ENCODE results near the gene NFATC2. TPM values are rescaled to one million over a fixed set of nuclear protein-coding genes. Genes with fewer than 3 reads are reported as not detected.

Gene NFATC2
- total RNA-seq, 4 donors from 2014 or later = 4.4 to 38.0 (median 13.6) TPM

DNA sequence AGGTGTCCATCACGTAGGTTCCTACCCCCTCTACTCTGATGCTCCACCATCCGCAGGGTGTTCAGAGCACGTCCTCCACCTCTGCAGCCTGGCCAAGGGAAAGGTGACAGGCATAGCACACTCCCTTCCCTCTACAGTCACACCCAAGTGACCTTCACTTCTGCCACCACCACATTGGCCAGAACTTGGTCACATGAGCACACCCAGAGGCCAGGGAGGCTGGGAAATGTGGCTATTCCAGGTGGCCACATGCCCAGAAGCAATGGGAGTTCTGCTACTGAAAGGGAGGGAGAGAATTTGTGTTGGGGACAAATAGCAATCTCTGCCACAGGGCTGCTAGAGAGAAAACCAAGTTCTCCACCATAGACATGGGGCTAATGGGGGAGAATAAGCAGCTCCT lies 180.3 kb downstream of the NFATC2 start:
- H3K36me3 ChIP-seq = no peaks in the 10 kb centered on the region
- H3K4me1 ChIP-seq = no peaks in the 10 kb centered on the region
- no peak for DNase-seq
- H3K27ac ChIP-seq = no peak overlapping the region
- H3K27me3 ChIP-seq = no peaks in the 10 kb centered on the region
- TF ChIP-seq, protein P1, sequence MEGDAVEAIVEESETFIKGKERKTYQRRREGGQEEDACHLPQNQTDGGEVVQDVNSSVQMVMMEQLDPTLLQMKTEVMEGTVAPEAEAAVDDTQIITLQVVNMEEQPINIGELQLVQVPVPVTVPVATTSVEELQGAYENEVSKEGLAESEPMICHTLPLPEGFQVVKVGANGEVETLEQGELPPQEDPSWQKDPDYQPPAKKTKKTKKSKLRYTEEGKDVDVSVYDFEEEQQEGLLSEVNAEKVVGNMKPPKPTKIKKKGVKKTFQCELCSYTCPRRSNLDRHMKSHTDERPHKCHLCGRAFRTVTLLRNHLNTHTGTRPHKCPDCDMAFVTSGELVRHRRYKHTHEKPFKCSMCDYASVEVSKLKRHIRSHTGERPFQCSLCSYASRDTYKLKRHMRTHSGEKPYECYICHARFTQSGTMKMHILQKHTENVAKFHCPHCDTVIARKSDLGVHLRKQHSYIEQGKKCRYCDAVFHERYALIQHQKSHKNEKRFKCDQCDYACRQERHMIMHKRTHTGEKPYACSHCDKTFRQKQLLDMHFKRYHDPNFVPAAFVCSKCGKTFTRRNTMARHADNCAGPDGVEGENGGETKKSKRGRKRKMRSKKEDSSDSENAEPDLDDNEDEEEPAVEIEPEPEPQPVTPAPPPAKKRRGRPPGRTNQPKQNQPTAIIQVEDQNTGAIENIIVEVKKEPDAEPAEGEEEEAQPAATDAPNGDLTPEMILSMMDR (IDR thresholded peaks at IDR 0.05) = no peak
- no peak for TF ChIP-seq POLR2A (IDR thresholded peaks at IDR 0.05)
- no peak overlapping the region for H3K4me3 ChIP-seq
- H3K9me3 ChIP-seq = no peaks in the 10 kb centered on the region

GRCh38 chr20:51361258-51361657 lies 181.3 kb downstream of the NFATC2 start:
- Histone ChIP-seq H3K36me3 (no peaks in the 10 kb centered on the region), H3K4me3 (no peak overlapping the region), H3K27me3 (no peaks in the 10 kb centered on the region), H3K4me1 (no peaks in the 10 kb centered on the region), H3K9me3 (no peaks in the 10 kb centered on the region), H3K27ac (no peak overlapping the region)
- no peak for TF ChIP-seq POLR2A (IDR thresholded peaks at IDR 0.05)
- TF ChIP-seq, protein P1 (IDR thresholded peaks at IDR 0.05) = no peak
- DNase-seq = no peak

- no peak for DNase-seq
- Histone ChIP-seq H3K36me3 (no peaks in the 10 kb centered on the region), H3K27ac (no peak overlapping the region), H3K27me3 (no peaks in the 10 kb centered on the region), H3K9me3 (no peaks in the 10 kb centered on the region), H3K4me1 (no peaks in the 10 kb centered on the region), H3K4me3 (no peak overlapping the region)
- TF ChIP-seq POLR2A (IDR thresholded peaks at IDR 0.05) = no peak
These were observed 181.9 kb downstream of the NFATC2 start for GRCh38 chr20:51360451-51361201.

DNA sequence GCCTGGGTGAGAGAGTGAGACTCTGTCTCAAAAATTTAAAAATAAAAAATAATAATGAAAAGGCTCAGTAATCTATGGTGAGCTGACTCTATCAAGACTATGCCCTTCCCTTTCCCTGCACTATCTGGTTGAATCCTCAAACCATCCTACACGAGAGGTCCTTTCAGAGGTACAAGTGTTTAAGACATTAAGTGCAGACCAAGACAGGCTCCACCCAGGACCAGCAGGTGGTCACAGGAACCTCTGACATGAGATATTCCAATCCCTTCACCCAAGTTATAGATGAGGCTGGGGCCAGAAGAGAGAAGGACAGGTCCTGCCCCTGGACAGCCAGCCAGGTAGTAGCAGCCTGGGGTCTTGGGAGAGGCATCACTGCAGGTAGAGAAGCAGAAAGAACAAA lies 182.6 kb downstream of the NFATC2 start:
- no peak overlapping the region for H3K27ac ChIP-seq
- H3K4me1 ChIP-seq = no peaks in the 10 kb centered on the region
- no peak for DNase-seq
- H3K36me3 ChIP-seq = no peaks in the 10 kb centered on the region
- H3K4me3 ChIP-seq = no peak overlapping the region
- no peaks in the 10 kb centered on the region for H3K9me3 ChIP-seq
- no peaks in the 10 kb centered on the region for H3K27me3 ChIP-seq
- TF ChIP-seq POLR2A (IDR thresholded peaks at IDR 0.05) = no peak
- TF ChIP-seq, protein P1 (IDR thresholded peaks at IDR 0.05) = no peak

GRCh38 chr20:51359401-51359800 lies 183.1 kb downstream of the NFATC2 start:
- H3K36me3 ChIP-seq = no peaks in the 10 kb centered on the region
- DNase-seq = no peak
- no peaks in the 10 kb centered on the region for H3K4me1 ChIP-seq
- no peaks in the 10 kb centered on the region for H3K9me3 ChIP-seq
- H3K4me3 ChIP-seq = no peak overlapping the region
- TF ChIP-seq POLR2A (IDR thresholded peaks at IDR 0.05) = no peak
- TF ChIP-seq, protein P1 (IDR thresholded peaks at IDR 0.05) = no peak
- no peak overlapping the region for H3K27ac ChIP-seq
- no peaks in the 10 kb centered on the region for H3K27me3 ChIP-seq

DNA sequence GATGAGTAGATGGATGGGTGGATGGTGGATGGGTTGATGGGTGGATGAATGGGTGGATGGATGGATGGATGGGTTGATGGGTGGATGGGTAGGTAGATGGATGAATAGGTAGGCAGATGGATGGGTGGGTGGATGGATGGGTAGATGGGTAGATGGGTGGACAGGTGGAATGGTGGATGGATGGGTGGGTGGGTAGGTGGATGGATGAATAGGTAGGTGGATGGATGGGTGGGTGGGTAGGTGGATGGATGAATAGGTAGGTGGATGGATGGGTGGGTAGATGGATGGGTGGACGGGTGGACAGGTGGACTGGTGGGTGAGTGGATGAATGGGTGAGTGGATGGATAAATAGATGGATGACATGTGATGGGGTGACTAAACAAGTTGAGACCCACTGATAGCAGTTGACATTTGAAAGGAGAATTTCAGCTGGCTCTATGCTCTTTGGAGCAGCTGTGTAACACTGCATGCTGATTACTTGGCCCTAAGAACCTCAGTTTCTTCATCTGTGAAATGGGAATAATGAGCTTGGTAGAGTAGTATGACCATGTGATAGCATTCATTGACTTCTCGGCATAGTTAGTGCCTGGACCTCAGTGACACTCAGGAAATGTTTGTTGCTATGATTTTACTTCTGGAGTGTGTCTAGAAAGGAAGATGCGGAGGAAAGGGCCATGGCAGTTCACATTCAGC lies 184.3 kb downstream of the NFATC2 start:
- Histone ChIP-seq H3K27me3 (no peaks in the 10 kb centered on the region), H3K27ac (no peak overlapping the region), H3K36me3 (no peaks in the 10 kb centered on the region), H3K4me3 (no peak overlapping the region), H3K9me3 (no peaks in the 10 kb centered on the region), H3K4me1 (no peaks in the 10 kb centered on the region)
- no peak for DNase-seq
- TF ChIP-seq, protein P1 (IDR thresholded peaks at IDR 0.05) = no peak
- no peak for TF ChIP-seq POLR2A (IDR thresholded peaks at IDR 0.05)

All from Peyer's patch (tissue), 4 donors.